ENCODE results near the gene CTU2.

Gene CTU2

DNA sequence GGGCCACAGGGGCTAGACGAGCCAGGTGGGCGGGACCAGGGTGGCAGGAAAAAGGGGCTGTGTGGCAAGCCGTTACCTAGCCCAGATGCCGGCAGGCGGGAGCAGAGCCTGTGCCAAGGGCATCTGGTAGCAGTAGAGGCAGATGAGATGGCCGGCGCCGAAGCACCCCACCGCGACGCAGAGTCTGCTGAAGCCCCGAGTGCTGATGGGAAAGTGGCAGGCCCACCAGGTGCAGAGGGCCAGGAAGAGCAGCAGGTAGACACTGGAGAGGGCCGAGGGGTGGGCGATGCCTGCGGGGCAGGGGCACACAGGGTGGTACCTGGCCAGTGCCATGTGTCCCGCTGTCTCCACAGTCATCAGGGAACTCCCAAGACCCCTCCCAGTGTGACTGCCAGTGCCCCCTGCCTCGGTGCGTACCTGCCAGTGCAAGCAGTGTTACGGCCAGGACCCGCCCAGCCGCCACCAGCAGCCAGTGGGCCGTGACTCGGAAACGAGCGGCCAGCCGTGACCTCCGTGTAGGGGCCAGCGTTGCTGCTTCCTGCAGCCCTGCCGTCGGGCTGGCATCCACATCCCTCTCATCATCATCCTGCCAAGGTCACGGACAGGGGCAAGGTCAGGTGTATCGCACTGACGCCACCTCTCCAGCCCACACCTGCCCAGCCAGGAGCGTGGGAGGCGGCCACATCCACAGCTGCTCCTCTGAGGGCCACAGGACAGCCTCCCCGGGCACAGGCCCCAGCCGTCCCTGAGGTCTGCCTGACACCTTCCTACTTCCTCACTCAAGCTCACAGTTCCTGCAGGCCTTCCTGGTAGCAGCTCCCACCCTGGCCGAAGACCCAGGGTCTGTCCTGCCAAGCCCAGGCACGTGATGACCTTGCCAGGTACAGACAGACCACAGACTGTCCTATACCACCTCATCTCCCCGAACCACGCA lies 32.1 kb downstream of the CTU2 start:
- no peak overlapping the region for H3K4me3 ChIP-seq (ENCODE audit: low read depth, low read length)
- TF ChIP-seq, protein P1, sequence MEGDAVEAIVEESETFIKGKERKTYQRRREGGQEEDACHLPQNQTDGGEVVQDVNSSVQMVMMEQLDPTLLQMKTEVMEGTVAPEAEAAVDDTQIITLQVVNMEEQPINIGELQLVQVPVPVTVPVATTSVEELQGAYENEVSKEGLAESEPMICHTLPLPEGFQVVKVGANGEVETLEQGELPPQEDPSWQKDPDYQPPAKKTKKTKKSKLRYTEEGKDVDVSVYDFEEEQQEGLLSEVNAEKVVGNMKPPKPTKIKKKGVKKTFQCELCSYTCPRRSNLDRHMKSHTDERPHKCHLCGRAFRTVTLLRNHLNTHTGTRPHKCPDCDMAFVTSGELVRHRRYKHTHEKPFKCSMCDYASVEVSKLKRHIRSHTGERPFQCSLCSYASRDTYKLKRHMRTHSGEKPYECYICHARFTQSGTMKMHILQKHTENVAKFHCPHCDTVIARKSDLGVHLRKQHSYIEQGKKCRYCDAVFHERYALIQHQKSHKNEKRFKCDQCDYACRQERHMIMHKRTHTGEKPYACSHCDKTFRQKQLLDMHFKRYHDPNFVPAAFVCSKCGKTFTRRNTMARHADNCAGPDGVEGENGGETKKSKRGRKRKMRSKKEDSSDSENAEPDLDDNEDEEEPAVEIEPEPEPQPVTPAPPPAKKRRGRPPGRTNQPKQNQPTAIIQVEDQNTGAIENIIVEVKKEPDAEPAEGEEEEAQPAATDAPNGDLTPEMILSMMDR (IDR thresholded peaks at IDR 0.05; ENCODE audit: low read depth, low read length): no peak

DNA sequence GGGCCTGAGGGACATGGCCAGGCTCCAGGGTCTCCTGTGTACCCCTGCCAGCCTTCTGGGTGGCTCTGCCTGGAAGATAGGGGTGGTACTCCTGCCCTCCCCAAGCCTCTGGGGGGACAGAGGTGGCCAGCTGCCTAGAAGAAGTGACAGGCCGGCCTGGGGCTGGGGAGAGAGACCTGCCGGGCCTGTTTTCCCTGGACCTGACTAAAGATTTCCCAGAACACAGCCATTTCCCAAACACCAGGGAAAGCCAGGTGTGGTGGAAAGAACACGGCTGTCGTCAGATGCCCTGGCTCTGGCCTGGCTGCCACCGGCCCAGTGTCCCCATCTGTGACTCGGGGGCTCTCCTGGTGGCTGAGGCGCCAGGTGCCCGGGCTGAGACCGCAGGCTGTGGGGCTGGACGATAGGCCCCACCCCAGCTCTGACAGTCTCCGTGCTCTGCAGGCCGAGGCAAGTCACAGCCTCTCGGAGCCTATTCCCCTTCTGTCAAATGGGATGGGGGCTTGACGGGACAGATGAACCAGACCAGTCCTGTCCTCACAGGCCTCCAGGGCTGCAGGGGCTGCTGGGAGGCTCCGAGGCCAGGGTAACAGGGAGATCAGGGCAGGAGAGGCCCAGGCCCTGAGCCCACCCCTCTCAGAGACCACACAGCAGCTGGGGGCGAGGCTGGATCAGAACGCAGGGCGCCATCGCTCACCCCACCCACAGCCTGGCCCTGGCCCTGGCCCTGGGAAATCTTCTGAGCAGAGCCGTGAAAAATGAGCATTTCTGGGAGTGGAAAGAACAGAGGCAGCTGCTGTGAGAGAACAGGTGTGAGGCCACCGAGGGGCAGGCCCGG lies 33.1 kb downstream of the CTU2 start:
- TF ChIP-seq, protein P1 (IDR thresholded peaks at IDR 0.05; ENCODE audit: low read depth, low read length): no peak
- no peak overlapping the region for H3K4me3 ChIP-seq (ENCODE audit: low read depth, low read length)

DNA sequence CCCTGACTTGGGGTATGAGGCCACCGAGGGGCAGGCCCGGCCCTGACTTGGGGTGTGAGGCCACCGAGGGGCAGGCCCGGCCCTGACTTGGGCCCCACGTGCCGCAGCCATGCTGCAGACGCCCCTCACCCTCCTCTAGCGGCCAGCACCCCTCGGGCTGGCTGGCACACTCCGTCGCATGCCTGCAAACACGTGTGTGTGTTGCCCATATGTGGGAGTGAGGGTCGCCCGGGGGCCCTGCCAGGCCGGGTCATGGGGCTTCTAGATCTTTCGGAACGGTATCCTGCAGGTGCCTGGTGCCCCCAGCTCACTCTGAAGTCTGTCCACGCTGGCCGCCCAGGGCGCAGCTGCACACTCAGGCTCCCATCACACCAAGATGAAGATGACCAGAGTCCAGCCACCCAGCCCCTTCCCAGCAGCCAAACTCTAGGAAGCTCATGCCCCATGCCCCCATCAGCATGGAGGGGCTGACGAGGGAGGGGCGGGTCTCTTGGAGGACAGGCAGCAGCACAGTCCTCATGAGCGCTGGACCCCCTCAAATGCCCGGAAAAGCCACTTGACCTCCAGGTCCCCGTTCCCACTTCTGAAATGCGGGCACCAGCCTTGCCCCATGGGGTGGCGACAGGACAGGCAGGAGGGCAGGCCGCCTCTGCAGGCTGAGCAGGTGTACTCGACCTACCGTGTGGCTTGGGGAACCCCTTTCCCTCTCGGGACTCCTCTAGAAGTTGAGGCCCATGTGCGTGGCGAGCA lies 33.8 kb downstream of the CTU2 start:
- TF ChIP-seq, protein P1 (IDR thresholded peaks at IDR 0.05; ENCODE audit: low read depth, low read length): no peak
- H3K4me3 ChIP-seq (ENCODE audit: low read depth, low read length): no peak overlapping the region

DNA sequence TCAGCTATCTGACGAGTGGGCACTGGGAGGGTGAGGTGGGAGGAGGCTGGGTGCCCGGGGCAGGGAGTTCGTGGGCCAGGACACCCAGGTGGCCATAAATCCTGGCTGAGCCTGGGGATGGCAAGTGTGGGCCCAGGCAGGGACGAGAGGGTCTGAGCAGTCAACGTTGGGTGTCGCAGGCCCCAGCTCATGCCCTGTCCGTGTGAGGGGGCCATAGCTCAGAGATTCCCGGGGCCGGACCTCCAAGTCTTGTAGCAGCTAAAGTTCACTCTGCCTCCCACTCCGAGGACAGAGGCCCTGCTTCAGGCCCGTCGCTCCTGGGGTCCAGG lies 34.4 kb downstream of the CTU2 start:
- TF ChIP-seq, protein P1 (IDR thresholded peaks at IDR 0.05; ENCODE audit: low read depth, low read length): no peak
- no peak overlapping the region for H3K4me3 ChIP-seq (ENCODE audit: low read depth, low read length)

DNA sequence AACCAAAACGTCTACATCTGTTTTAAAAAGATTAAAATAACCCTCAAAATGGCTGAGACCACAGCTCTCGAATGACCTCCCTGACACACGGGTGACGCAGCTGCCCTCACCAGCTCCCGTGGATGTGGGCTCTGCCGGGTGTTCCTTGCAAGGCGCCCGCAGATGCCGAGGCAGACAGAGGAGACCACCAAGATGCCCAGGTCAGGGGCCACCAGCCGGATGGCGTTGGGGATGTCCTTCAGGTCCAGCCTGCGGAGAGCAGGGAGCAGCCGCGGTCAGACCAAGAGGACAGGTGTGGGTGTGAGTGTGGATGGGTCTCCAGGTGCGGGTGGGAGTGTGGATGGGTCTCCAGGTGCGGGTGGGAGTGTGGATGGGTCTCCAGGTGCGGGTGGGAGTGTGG lies 35.1 kb downstream of the CTU2 start:
- TF ChIP-seq, protein P1 (IDR thresholded peaks at IDR 0.05; ENCODE audit: low read depth, low read length): no peak
- no peak overlapping the region for H3K4me3 ChIP-seq (ENCODE audit: low read depth, low read length)

DNA sequence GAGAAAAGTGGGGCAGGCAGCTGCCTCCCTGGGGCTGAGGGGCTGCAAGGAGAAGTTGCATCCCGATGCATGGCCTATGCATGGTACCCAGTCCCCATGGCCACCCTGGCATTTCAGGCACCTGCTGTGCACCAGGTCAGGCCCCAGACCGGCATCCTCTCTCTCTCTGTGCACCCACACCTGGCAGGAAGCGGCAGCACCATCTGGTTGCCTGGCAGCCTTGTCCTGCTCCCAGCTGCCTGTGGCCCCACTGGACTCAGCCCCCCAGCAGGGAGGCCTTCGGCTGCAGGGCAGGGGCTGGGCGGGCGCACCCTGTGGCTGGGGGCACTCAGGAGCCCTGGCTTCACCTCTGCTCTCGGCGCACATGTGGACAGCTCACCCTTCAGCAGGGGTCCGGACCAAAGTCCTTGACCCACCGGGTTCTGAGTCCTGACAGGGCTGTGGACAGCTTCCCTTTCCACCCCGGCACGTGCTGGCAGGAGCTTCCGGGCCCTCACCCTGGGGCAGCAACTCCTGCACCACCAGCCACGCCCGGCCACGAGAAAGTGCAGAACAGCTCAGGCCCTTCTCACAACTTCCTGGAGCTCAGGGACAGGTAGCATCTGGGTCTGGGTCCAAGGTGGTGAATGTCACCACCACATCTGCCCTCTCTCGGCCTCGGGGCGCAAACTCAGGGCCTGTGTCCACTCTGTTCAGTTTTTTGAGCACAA lies 36.7 kb downstream of the CTU2 start:
- H3K4me3 ChIP-seq (ENCODE audit: low read depth, low read length): no peak overlapping the region
- TF ChIP-seq, protein P1 (IDR thresholded peaks at IDR 0.05; ENCODE audit: low read depth, low read length): no peak

Measured in WI38 (cell line).